Pancreas (tissue), 10 donors: ENCODE measurements around the gene AGTRAP. TPM values are rescaled to one million over a fixed set of nuclear protein-coding genes. Genes with fewer than 3 reads are reported as not detected.

Experiments used
- ATAC-seq, 4 donors: fragments of 200-7000 bp; cut with Tn5 transposase; one replicate each; pipeline versions ENCODE4 v1.8.0 to v1.9.1; 2020; ENCODE audit warnings: mild to moderate bottlenecking in 4 of 4, moderate library complexity in 4 of 4
- DNase-seq, 6 donors: peaks; one replicate each; pipeline ENCODE4 v3.0.0-alpha.2; 2020
- FAIRE-seq: peaks from 2 replicates; lab custom pipeline; 2012; peaks lifted over from hg19 to GRCh38; lab: Jason Lieb, UNC
- H3K27ac ChIP-seq, 4 donors: fragments of 200-600 bp; sonication (generic); 1 replicate in 3 of 4; 2 replicates in 1 of 4; pipeline versions ENCODE4 v1.5.0 to v1.8.0; 2020
- H3K27me3 ChIP-seq, 4 donors: fragments of 200-600 bp; one replicate each; pipeline ENCODE4 v1.8.0; 2021
- H3K36me3 ChIP-seq, 3 donors: fragments of 200-600 bp; sonication (generic) in 1 of 3; one replicate each; pipeline versions ENCODE4 v1.5.0 to v1.8.0; 2020 to 2021
- H3K4me1 ChIP-seq, 3 donors: fragments of 200-600 bp; one replicate each; pipeline ENCODE4 v1.8.0; 2021
- H3K4me3 ChIP-seq, 4 donors: fragments of 200-600 bp; sonication (generic) in 2 of 4; one replicate each; pipeline versions ENCODE4 v1.5.0 to v1.8.0; 2020 to 2021
- H3K9me3 ChIP-seq, 4 donors: fragments of 200-600 bp; one replicate each; pipeline ENCODE4 v1.8.0; 2021
- CTCF ChIP-seq, 4 donors: fragments of 200-600 bp; sonication (generic) in 3 of 4; IDR thresholded peaks; one replicate each; pipeline versions ENCODE4 v1.5.0 to v1.8.0; 2021; ENCODE audit warnings: antibody characterized with exemption in 4 of 4
- WGBS, 2 donors: extraction: QIAGEN DNeasy Blood & Tissue Kit; methylation state at CpG; one replicate each; pipeline ENCODE4 v1.1.7; 2013; 5-methylcytosine and 5-hydroxymethylcytosine counted together
- intact Hi-C, 3 donors: fragments of 100-400 bp; cut with DNase I; formaldehyde crosslinking; loops; one replicate each; pipeline versions ENCODE4 v1.11.1 to v1.14.2; 2022
- polyA plus RNA-seq, 2 donors: library from polyadenylated mRNA; stranded (reverse); fragments of 200-250 nt; gene quantifications; one replicate each; pipeline ENCODE4 v1.2.3, GENCODE V29; 2013
- total RNA-seq, 6 donors: library from RNA; stranded (reverse); fragmentation: NEBNext Ultra II Directional in 4 of 6; extraction: Animal tissue kit (Norgen Biotek cat#: 25700) in 4 of 6; gene quantifications; one replicate each; pipeline versions ENCODE4 v1.2.1 to v1.2.4, GENCODE V29; 2021 to 2023
- donor health status: healthy with polysubstance abuse.
- donor health status: DM: no; HTN: no; CAD: no; lungs with moderate emphysema.
- donor health status: DM: no; HTN: no; CAD: no.
- donor health status: control.
- donor health status: control.
- donor health status: Bipolar disorder and iron deficiency.
- donor health status: DM: yes; HTN: yes; CAD: no.
- donor health status: DM: no; HTN: no; CAD: no.
- donor health status: DM: no; HTN: no; CAD: no.
- donor health status: DM: yes; HTN: yes; CAD: no.

The AGTRAP gene
- total and polyA plus RNA-seq, 8 donors: 16.8 to 38.5 (median 24.0) TPM

GRCh38 chr1:11765661-11766428 is 29.9 kb downstream of the AGTRAP start:
- FAIRE-seq: no peak
- intact Hi-C loops: no loop called here
- H3K27ac ChIP-seq: no peak overlapping the region
- 83 to 86% methylated on average over 19 of the region's 19 CpGs for WGBS, 2 donors
- no peaks in the 10 kb centered on the region for H3K36me3 ChIP-seq
- no peaks in the 10 kb centered on the region for H3K4me1 ChIP-seq
- peak in 1 of 6 donors; percentile 60 for DNase-seq
- no peaks in the 10 kb centered on the region for H3K9me3 ChIP-seq
- no peak for TF ChIP-seq CTCF (IDR thresholded peaks at IDR 0.05)
- ATAC-seq: no peak
- H3K4me3 ChIP-seq: no peak overlapping the region
- H3K27me3 ChIP-seq: no peaks in the 10 kb centered on the region

GRCh38 chr1:11766429-11766776 is 30.5 kb downstream of the AGTRAP start:
- H3K27me3 ChIP-seq: no peaks in the 10 kb centered on the region
- ATAC-seq (no peak), FAIRE-seq (no peak), DNase-seq (peak in 1 of 6 donors; percentile 59)
- H3K9me3 ChIP-seq: no peaks in the 10 kb centered on the region
- H3K4me1 ChIP-seq: no peaks in the 10 kb centered on the region
- H3K36me3 ChIP-seq: no peaks in the 10 kb centered on the region
- no peak for TF ChIP-seq CTCF (IDR thresholded peaks at IDR 0.05)
- intact Hi-C loops: no loop called here
- 81 to 83% methylated on average over 14 of the region's 14 CpGs for WGBS, 2 donors
- no peak overlapping the region for H3K27ac ChIP-seq
- H3K4me3 ChIP-seq: no peak overlapping the region

- intact Hi-C loops: no loop called here
- DNase-seq (no peak), FAIRE-seq (no peak), ATAC-seq (no peak)
- H3K4me1 ChIP-seq: no peaks in the 10 kb centered on the region
- H3K27ac ChIP-seq: no peak overlapping the region
- TF ChIP-seq CTCF (IDR thresholded peaks at IDR 0.05): no peak
- no peak overlapping the region for H3K4me3 ChIP-seq
- no peaks in the 10 kb centered on the region for H3K36me3 ChIP-seq
- H3K9me3 ChIP-seq: no peaks in the 10 kb centered on the region
- H3K27me3 ChIP-seq: no peaks in the 10 kb centered on the region
- WGBS, 2 donors: 73 to 74% methylated on average over 16 of the region's 16 CpGs
These were observed 32.2 kb downstream of the AGTRAP start for GRCh38 chr1:11767922-11768704.

DNA sequence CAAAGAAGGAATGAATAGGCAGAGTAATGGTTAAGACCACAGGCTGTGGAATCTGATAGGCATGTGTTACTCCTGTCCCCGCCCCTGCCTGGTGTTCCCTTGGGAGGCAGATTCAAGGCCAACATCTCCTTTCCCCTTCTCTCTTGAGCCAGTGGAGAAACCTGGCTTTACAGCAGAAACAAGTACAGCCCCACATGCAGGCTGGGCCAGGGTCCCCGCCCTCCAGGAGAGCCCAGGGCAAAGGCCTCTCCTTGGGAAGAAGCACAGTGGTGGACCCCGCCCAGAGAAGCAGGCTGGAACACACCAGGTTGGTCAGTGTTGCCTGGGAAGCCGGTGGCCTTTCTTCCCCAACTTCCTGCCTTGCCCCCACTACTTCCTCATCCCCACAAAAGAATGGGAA is 32.9 kb downstream of the AGTRAP start:
- H3K4me3 ChIP-seq: no peak overlapping the region
- TF ChIP-seq CTCF (IDR thresholded peaks at IDR 0.05): no peak
- 42 to 46% methylated on average over 4 of the region's 4 CpGs for WGBS, 2 donors
- DNase-seq: no peak
- H3K27ac ChIP-seq: no peak overlapping the region
- no peaks in the 10 kb centered on the region for H3K36me3 ChIP-seq
- peak in 2 of 4 donors; percentile 30 to 62 for ATAC-seq
- no peaks in the 10 kb centered on the region for H3K4me1 ChIP-seq
- no peaks in the 10 kb centered on the region for H3K27me3 ChIP-seq
- intact Hi-C loops: no loop called here
- H3K9me3 ChIP-seq: no peaks in the 10 kb centered on the region
- no peak for FAIRE-seq

DNA sequence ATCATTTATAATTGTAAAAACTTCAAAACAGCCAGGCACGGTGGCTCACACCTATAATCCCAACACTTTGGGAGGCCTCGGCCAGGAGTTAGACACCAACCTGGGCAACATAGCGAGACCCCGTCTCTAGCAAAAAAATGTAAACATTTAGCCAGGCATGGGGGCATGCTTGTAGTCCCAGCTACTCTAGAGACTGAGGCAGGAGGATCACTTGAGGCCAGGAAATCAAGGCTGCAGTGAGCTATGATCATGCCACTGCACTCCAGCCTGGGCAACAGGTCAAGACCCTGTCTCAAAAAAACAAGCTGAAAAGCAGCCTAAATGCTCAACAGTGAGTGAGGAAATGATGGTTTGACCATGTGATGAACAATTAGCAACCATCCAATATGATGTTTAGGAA is 33.3 kb downstream of the AGTRAP start:
- WGBS, 2 donors: 77% methylated on average over 4 of the region's 4 CpGs
- H3K36me3 ChIP-seq: no peaks in the 10 kb centered on the region
- no peak for DNase-seq
- FAIRE-seq: no peak
- H3K9me3 ChIP-seq: no peaks in the 10 kb centered on the region
- H3K27me3 ChIP-seq: no peaks in the 10 kb centered on the region
- H3K4me3 ChIP-seq: no peak overlapping the region
- no peaks in the 10 kb centered on the region for H3K4me1 ChIP-seq
- ATAC-seq: no peak
- intact Hi-C loops: no loop called here
- TF ChIP-seq CTCF (IDR thresholded peaks at IDR 0.05): no peak
- H3K27ac ChIP-seq: no peak overlapping the region
